ENCODE data around the gene TNFRSF14.
"Not testable (repeated sequence)": the region's sequence is repeated elsewhere in the genome, so short reads cannot be mapped to it uniquely, and the experiment has no call there.

TNFRSF14 gene

DNA sequence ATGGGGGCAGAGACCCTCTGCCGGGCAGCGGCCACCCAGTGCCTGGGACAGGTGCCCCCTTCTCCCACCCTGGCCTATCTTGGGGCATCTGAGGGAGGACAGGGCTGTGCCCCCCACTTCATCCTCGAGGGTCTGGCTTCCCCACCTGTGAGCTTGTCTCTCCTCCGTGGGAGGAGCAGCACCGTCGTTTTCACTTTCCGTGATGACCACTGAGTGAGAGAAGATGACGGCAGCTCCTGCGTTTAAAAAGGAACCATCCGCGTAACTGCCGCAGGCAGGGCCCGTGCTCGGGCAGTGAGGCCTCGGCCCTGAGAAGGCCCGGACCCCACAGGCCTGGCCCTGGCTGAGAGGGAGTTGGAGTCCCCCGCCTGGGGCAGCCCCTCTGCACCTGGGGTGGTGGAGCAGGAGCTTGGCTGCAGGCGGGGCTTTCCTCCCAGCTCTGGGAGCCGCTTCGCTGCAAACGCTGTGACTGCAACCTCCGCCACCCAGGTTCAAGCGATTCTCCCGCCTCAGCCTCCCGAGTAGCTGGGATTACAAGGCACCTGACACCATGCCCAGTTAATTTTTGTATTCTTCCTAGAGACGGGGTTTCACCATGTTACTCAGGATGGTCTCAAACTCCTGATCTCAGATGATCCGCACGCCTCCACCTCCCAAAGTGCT lies 6.7 kb upstream of the TNFRSF14 start:
- ATAC-seq: not testable (repeated sequence)

DNA sequence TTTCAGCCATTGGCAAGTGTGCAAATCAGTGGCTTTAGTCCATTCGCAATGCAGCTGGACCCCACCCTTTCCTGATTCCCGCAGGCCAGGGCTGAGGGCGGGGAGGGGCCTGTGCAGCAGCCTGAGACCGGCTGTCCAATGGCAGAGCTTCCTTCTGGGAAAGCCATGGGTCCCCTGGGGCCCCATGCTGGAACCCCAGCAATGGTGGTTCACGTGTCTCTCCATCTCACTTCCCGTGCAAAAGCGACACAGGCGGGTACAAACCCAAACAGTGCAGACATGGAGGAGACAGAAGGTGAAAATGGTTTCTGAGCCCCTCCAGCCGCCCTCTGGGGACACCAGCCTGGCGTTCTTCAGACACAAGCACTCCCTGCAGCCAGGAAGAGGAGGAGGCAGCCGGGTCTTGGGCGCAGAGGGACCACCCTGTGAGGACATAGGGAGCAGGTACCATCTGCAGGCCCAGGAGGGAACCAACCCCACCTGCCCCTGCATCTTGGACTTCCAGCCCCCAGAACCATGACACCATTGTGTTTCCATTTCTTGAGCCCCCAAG lies 5.8 kb upstream of the TNFRSF14 start:
- ATAC-seq: not testable (repeated sequence)

DNA sequence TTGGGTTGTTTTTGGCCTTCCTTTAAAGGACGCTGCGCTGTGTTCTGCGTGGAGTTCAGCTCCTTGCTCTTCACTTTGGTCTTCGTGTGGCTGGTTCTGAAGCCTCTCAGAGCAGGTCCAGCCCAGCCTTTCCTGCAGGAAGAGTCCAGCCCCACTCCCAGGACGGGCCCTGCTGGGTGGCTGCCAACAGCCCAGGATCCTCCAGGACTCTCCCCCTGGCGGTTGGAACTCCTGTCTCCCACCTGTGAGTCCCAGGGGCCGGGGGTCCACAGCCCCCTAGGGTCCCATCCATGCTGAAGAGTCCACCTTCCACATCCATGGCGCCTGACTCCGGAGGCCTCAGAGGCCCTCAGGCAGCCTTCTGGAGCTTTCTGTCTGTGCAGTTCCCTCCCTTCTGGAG lies 4.6 kb upstream of the TNFRSF14 start:
- ATAC-seq: not testable (repeated sequence)

DNA sequence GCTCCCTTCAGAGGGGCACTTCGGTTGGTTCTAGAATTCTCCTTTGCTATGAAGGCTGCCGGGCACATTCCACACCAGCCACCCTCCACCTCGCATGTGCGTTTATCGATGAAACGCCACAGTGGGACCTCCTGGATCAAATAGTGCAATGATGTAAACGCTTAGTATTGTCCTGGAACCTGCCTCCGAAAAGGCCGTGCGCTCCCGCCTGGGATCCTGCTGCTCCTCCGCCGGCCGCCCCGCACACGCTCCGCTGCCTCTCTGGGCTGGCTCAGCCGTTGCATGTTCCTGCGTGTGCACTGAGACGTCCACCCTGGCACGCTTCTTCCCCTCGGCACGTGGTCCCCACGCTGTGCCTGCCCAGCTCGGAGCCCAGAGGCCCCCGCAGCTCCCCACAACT lies 4.0 kb upstream of the TNFRSF14 start:
- no peak for ATAC-seq
- no peak for TF ChIP-seq ZC3H10 (CRISPR knock-in tag; IDR thresholded peaks at IDR 0.05)
- TF ChIP-seq ZFP30 (CRISPR knock-in tag; IDR thresholded peaks at IDR 0.05): no peak
- no peak for TF ChIP-seq SNAI2 (CRISPR knock-in tag; IDR thresholded peaks at IDR 0.05)
- TF ChIP-seq ZNF8 (CRISPR knock-in tag; IDR thresholded peaks at IDR 0.05): no peak
- TF ChIP-seq OSR1 (CRISPR knock-in tag; IDR thresholded peaks at IDR 0.05): no peak
- TF ChIP-seq, protein P1, sequence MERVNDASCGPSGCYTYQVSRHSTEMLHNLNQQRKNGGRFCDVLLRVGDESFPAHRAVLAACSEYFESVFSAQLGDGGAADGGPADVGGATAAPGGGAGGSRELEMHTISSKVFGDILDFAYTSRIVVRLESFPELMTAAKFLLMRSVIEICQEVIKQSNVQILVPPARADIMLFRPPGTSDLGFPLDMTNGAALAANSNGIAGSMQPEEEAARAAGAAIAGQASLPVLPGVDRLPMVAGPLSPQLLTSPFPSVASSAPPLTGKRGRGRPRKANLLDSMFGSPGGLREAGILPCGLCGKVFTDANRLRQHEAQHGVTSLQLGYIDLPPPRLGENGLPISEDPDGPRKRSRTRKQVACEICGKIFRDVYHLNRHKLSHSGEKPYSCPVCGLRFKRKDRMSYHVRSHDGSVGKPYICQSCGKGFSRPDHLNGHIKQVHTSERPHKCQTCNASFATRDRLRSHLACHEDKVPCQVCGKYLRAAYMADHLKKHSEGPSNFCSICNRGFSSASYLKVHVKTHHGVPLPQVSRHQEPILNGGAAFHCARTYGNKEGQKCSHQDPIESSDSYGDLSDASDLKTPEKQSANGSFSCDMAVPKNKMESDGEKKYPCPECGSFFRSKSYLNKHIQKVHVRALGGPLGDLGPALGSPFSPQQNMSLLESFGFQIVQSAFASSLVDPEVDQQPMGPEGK (CRISPR knock-in tag; IDR thresholded peaks at IDR 0.05; ENCODE audit: borderline replicate concordance): no peak
- no peak for TF ChIP-seq TOX (CRISPR knock-in tag; IDR thresholded peaks at IDR 0.05; ENCODE audit: borderline replicate concordance)
- TF ChIP-seq ZNF70 (CRISPR knock-in tag; IDR thresholded peaks at IDR 0.05): no peak
- TF ChIP-seq CSDC2 (CRISPR knock-in tag; IDR thresholded peaks at IDR 0.05): no peak
- TF ChIP-seq GLIS3 (CRISPR knock-in tag; IDR thresholded peaks at IDR 0.05): no peak
- TF ChIP-seq PPARA (CRISPR knock-in tag; IDR thresholded peaks at IDR 0.05; ENCODE audit: borderline replicate concordance): no peak
- TF ChIP-seq, protein P2, sequence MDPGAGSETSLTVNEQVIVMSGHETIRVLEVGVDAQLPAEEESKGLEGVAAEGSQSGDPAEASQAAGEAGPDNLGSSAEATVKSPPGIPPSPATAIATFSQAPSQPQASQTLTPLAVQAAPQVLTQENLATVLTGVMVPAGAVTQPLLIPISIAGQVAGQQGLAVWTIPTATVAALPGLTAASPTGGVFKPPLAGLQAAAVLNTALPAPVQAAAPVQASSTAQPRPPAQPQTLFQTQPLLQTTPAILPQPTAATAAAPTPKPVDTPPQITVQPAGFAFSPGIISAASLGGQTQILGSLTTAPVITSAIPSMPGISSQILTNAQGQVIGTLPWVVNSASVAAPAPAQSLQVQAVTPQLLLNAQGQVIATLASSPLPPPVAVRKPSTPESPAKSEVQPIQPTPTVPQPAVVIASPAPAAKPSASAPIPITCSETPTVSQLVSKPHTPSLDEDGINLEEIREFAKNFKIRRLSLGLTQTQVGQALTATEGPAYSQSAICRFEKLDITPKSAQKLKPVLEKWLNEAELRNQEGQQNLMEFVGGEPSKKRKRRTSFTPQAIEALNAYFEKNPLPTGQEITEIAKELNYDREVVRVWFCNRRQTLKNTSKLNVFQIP (CRISPR knock-in tag; IDR thresholded peaks at IDR 0.05; ENCODE audit: borderline replicate concordance, low read depth): no peak
- TF ChIP-seq ZFP3 (CRISPR knock-in tag; IDR thresholded peaks at IDR 0.05): no peak
- no peak for TF ChIP-seq RARB (CRISPR knock-in tag; IDR thresholded peaks at IDR 0.05)
- no peak for TF ChIP-seq BACH2 (CRISPR knock-in tag; IDR thresholded peaks at IDR 0.05; ENCODE audit: borderline replicate concordance)

DNA sequence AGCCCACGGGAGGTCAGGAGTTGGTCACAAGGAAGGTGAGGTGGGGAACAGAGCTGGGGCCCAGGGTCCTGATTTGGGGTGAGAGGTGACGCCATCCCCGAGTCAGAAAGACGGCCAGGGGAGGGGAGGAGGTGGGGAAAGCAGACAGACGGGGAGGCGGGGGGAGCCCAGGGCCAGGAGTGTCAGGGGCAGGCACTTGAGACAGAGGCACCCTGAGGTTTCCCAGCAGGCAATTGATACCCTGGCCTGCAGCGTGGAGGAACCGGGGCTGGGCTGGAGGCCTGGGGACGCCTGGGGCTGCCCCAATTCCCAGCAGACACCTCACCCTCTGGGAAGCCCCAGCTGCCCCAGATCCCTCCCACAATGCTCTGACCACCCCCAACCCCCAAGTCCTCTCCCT lies 3.1 kb upstream of the TNFRSF14 start:
- not testable (repeated sequence) for ATAC-seq

DNA sequence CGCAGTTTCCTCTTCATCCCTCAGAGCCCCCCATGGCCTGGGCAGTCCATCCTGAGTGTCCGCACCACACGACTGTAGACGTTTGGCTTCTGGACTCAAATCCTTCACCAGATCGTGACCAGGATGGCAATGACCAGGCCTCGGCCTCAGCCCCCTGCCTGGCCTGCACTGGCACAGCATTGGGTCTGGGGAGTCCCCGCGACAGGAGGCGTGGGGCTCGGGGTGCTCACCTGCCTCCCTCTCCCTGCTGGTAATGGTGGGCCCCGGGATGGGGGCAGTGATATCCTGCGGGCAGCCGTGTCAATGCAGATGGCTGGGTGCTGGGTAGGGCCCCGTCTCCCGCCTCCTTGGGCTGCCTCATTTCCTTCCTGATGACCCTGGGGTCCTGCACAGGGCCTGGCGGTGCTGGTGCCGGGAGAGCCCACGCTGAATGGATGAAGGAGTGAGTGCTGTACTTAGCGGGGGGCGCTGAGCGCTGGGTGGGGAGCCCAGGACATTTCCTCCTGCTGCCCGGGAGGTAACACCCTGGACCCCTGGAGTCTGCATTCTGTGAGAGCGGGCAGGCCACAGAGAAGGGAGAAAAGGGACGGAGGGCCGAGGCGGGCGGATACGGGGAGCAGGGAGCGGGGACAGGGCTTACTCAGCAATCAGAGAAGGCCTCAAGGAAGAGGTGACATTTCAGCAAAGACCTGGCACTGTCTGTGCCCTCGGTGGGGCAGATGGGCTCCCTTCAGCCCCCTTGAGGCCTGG lies 2.1 kb upstream of the TNFRSF14 start:
- no peak for ATAC-seq
- TF ChIP-seq ISL1 (CRISPR knock-in tag; IDR thresholded peaks at IDR 0.05): no peak
- TF ChIP-seq, protein P3, sequence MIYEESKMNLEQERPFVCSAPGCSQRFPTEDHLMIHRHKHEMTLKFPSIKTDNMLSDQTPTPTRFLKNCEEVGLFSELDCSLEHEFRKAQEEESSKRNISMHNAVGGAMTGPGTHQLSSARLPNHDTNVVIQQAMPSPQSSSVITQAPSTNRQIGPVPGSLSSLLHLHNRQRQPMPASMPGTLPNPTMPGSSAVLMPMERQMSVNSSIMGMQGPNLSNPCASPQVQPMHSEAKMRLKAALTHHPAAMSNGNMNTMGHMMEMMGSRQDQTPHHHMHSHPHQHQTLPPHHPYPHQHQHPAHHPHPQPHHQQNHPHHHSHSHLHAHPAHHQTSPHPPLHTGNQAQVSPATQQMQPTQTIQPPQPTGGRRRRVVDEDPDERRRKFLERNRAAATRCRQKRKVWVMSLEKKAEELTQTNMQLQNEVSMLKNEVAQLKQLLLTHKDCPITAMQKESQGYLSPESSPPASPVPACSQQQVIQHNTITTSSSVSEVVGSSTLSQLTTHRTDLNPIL (CRISPR knock-in tag; IDR thresholded peaks at IDR 0.05; ENCODE audit: low read depth): no peak
- no peak for TF ChIP-seq ZNF565 (CRISPR knock-in tag; conservative IDR thresholded peaks at IDR 0.05; ENCODE audit: low read depth)
- TF ChIP-seq, protein P4, sequence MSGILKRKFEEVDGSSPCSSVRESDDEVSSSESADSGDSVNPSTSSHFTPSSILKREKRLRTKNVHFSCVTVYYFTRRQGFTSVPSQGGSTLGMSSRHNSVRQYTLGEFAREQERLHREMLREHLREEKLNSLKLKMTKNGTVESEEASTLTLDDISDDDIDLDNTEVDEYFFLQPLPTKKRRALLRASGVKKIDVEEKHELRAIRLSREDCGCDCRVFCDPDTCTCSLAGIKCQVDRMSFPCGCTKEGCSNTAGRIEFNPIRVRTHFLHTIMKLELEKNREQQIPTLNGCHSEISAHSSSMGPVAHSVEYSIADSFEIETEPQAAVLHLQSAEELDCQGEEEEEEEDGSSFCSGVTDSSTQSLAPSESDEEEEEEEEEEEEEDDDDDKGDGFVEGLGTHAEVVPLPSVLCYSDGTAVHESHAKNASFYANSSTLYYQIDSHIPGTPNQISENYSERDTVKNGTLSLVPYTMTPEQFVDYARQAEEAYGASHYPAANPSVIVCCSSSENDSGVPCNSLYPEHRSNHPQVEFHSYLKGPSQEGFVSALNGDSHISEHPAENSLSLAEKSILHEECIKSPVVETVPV (CRISPR knock-in tag; IDR thresholded peaks at IDR 0.05): no peak
- no peak for TF ChIP-seq ZNF70 (CRISPR knock-in tag; IDR thresholded peaks at IDR 0.05)
- TF ChIP-seq, protein P5, sequence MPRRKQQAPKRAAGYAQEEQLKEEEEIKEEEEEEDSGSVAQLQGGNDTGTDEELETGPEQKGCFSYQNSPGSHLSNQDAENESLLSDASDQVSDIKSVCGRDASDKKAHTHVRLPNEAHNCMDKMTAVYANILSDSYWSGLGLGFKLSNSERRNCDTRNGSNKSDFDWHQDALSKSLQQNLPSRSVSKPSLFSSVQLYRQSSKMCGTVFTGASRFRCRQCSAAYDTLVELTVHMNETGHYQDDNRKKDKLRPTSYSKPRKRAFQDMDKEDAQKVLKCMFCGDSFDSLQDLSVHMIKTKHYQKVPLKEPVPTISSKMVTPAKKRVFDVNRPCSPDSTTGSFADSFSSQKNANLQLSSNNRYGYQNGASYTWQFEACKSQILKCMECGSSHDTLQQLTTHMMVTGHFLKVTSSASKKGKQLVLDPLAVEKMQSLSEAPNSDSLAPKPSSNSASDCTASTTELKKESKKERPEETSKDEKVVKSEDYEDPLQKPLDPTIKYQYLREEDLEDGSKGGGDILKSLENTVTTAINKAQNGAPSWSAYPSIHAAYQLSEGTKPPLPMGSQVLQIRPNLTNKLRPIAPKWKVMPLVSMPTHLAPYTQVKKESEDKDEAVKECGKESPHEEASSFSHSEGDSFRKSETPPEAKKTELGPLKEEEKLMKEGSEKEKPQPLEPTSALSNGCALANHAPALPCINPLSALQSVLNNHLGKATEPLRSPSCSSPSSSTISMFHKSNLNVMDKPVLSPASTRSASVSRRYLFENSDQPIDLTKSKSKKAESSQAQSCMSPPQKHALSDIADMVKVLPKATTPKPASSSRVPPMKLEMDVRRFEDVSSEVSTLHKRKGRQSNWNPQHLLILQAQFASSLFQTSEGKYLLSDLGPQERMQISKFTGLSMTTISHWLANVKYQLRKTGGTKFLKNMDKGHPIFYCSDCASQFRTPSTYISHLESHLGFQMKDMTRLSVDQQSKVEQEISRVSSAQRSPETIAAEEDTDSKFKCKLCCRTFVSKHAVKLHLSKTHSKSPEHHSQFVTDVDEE (CRISPR knock-in tag; IDR thresholded peaks at IDR 0.05): no peak
- TF ChIP-seq SNAI2 (CRISPR knock-in tag; IDR thresholded peaks at IDR 0.05): no peak
- TF ChIP-seq ZC3H10 (CRISPR knock-in tag; IDR thresholded peaks at IDR 0.05): no peak
- TF ChIP-seq OSR1 (CRISPR knock-in tag; IDR thresholded peaks at IDR 0.05): no peak

Data from SK-N-SH treated with all-trans-retinoic acid at 6 μM for 48 hours (cell line).